ENCODE measurements around the gene CDH13.

The CDH13 gene

GRCh38 chr16:83624429-83625120 lies 997.8 kb downstream of the CDH13 start:
- Histone ChIP-seq H3K79me2 (ENCODE audit: low read length) (no peaks in the 10 kb centered on the region), H3K27me3 (ENCODE audit: low read depth, low read length) (peaks cover 9% of the 10 kb centered on the region), H3K4me1 (ENCODE audit: low read length) (no peaks in the 10 kb centered on the region), H3K4me2 (ENCODE audit: low read length) (no peak overlapping the region), H3K36me3 (replicated peaks; ENCODE audit: low read depth, low read length) (no peaks in the 10 kb centered on the region), H3K27ac (ENCODE audit: low read length) (no peak overlapping the region), H3K9me3 (ENCODE audit: insufficient read depth, low read length) (no peaks in the 10 kb centered on the region), H2AFZ (ENCODE audit: low read depth, low read length) (no peak overlapping the region), H3K9ac (ENCODE audit: low read length) (no peak overlapping the region), H4K20me1 (ENCODE audit: insufficient read depth, low read length) (no peaks in the 10 kb centered on the region), H3K4me3 (ENCODE audit: low read length) (no peak overlapping the region)
- TF ChIP-seq EZH2phosphoT487 (IDR thresholded peaks at IDR 0.05; ENCODE audit: low read depth) (no peak), CTCF (IDR thresholded peaks at IDR 0.05; ENCODE audit: low read depth, low read length) (no peak)

GRCh38 chr16:83626204-83626603 lies 999.4 kb downstream of the CDH13 start:
- no peaks in the 10 kb centered on the region for H4K20me1 ChIP-seq (ENCODE audit: insufficient read depth, low read length)
- no peaks in the 10 kb centered on the region for H3K36me3 ChIP-seq (replicated peaks; ENCODE audit: low read depth, low read length)
- peaks cover 13% of the 10 kb centered on the region for H3K27me3 ChIP-seq (ENCODE audit: low read depth, low read length)
- H3K4me1 ChIP-seq (ENCODE audit: low read length), result no peaks in the 10 kb centered on the region
- no peak overlapping the region for H3K27ac ChIP-seq (ENCODE audit: low read length)
- no peaks in the 10 kb centered on the region for H3K9me3 ChIP-seq (ENCODE audit: insufficient read depth, low read length)
- no peak overlapping the region for H3K4me2 ChIP-seq (ENCODE audit: low read length)
- no peak overlapping the region for H2AFZ ChIP-seq (ENCODE audit: low read depth, low read length)
- H3K4me3 ChIP-seq (ENCODE audit: low read length), result no peak overlapping the region
- TF ChIP-seq EZH2phosphoT487 (IDR thresholded peaks at IDR 0.05; ENCODE audit: low read depth), result no peak
- H3K79me2 ChIP-seq (ENCODE audit: low read length), result no peaks in the 10 kb centered on the region
- H3K9ac ChIP-seq (ENCODE audit: low read length), result no peak overlapping the region

GRCh38 chr16:83626676-83627075 lies 999.9 kb downstream of the CDH13 start:
- no peak overlapping the region for H2AFZ ChIP-seq (ENCODE audit: low read depth, low read length)
- H4K20me1 ChIP-seq (ENCODE audit: insufficient read depth, low read length), result no peaks in the 10 kb centered on the region
- H3K27ac ChIP-seq (ENCODE audit: low read length), result no peak overlapping the region
- H3K79me2 ChIP-seq (ENCODE audit: low read length), result no peaks in the 10 kb centered on the region
- TF ChIP-seq EZH2phosphoT487 (IDR thresholded peaks at IDR 0.05; ENCODE audit: low read depth), result no peak
- peaks cover 13% of the 10 kb centered on the region for H3K27me3 ChIP-seq (ENCODE audit: low read depth, low read length)
- H3K4me2 ChIP-seq (ENCODE audit: low read length), result no peak overlapping the region
- H3K36me3 ChIP-seq (replicated peaks; ENCODE audit: low read depth, low read length), result no peaks in the 10 kb centered on the region
- no peaks in the 10 kb centered on the region for H3K9me3 ChIP-seq (ENCODE audit: insufficient read depth, low read length)
- H3K9ac ChIP-seq (ENCODE audit: low read length), result no peak overlapping the region
- H3K4me3 ChIP-seq (ENCODE audit: low read length), result no peak overlapping the region
- no peaks in the 10 kb centered on the region for H3K4me1 ChIP-seq (ENCODE audit: low read length)

GRCh38 chr16:83627996-83628395 lies 1001.2 kb downstream of the CDH13 start:
- Histone ChIP-seq H3K9ac (ENCODE audit: low read length) (no peak overlapping the region), H3K9me3 (ENCODE audit: insufficient read depth, low read length) (no peaks in the 10 kb centered on the region), H4K20me1 (ENCODE audit: insufficient read depth, low read length) (no peaks in the 10 kb centered on the region), H3K4me1 (ENCODE audit: low read length) (no peaks in the 10 kb centered on the region), H3K4me2 (ENCODE audit: low read length) (no peak overlapping the region), H3K27me3 (ENCODE audit: low read depth, low read length) (peaks cover 13% of the 10 kb centered on the region), H3K36me3 (replicated peaks; ENCODE audit: low read depth, low read length) (no peaks in the 10 kb centered on the region), H3K4me3 (ENCODE audit: low read length) (no peak overlapping the region), H3K27ac (ENCODE audit: low read length) (no peak overlapping the region), H2AFZ (ENCODE audit: low read depth, low read length) (no peak overlapping the region), H3K79me2 (ENCODE audit: low read length) (no peaks in the 10 kb centered on the region)
- no peak for TF ChIP-seq EZH2phosphoT487 (IDR thresholded peaks at IDR 0.05; ENCODE audit: low read depth)
- no peak for TF ChIP-seq CTCF (IDR thresholded peaks at IDR 0.05; ENCODE audit: low read depth, low read length)

GRCh38 chr16:83629426-83629825 lies 1002.7 kb downstream of the CDH13 start:
- Histone ChIP-seq H3K4me1 (ENCODE audit: low read length) (no peaks in the 10 kb centered on the region), H3K4me3 (ENCODE audit: low read length) (no peak overlapping the region), H2AFZ (ENCODE audit: low read depth, low read length) (no peak overlapping the region), H3K4me2 (ENCODE audit: low read length) (no peak overlapping the region), H3K27me3 (ENCODE audit: low read depth, low read length) (peaks cover 13% of the 10 kb centered on the region), H4K20me1 (ENCODE audit: insufficient read depth, low read length) (no peaks in the 10 kb centered on the region), H3K9ac (ENCODE audit: low read length) (no peak overlapping the region), H3K36me3 (replicated peaks; ENCODE audit: low read depth, low read length) (no peaks in the 10 kb centered on the region), H3K79me2 (ENCODE audit: low read length) (no peaks in the 10 kb centered on the region), H3K9me3 (ENCODE audit: insufficient read depth, low read length) (no peaks in the 10 kb centered on the region), H3K27ac (ENCODE audit: low read length) (no peak overlapping the region)
- TF ChIP-seq CTCF (IDR thresholded peaks at IDR 0.05; ENCODE audit: low read depth, low read length) (no peak), EZH2phosphoT487 (IDR thresholded peaks at IDR 0.05; ENCODE audit: low read depth) (no peak)

Data from OCI-LY3 (cell line).